PFSK-1 (cell line): ENCODE data around the gene JUND.

Source experiments
- FOXP2 ChIP-seq: optimal IDR thresholded peaks from 2 replicates; pipeline ENCODE3; 2011; ENCODE audit warnings: borderline replicate concordance, control low read depth, inconsistent platforms; ENCODE audit not compliant: insufficient read depth; ENCODE audit errors: extremely low read length, extremely low read depth
- POLR2AphosphoS5 ChIP-seq: IDR thresholded peaks from 2 replicates; pipeline ENCODE4 v1.6.1; 2012; ENCODE audit warnings: low read depth, mild to moderate bottlenecking, control low read depth, low read length, moderate library complexity
- REST ChIP-seq, 2 experiments: IDR thresholded peaks; 2 replicates each; pipeline versions ENCODE4 v1.6.1 to v1.8.0; 2011 to 2012; ENCODE audit warnings: low read depth in 2 of 2, low read length in 2 of 2, control low read depth in 1 of 2, inconsistent platforms in 1 of 2, mild to moderate bottlenecking in 1 of 2, moderate library complexity in 1 of 2; ENCODE audit not compliant: insufficient read depth in 1 of 2
- SIN3A ChIP-seq: IDR thresholded peaks from 2 replicates; pipeline ENCODE4 v1.6.1; 2012; ENCODE audit warnings: mild to moderate bottlenecking, low read length, moderate library complexity, borderline replicate concordance; ENCODE audit not compliant: insufficient read depth
- TAF1 ChIP-seq: IDR thresholded peaks from 2 replicates; pipeline ENCODE4 v1.6.1; 2012; ENCODE audit warnings: low read length, control low read depth, borderline replicate concordance; ENCODE audit not compliant: insufficient read depth

DNA sequence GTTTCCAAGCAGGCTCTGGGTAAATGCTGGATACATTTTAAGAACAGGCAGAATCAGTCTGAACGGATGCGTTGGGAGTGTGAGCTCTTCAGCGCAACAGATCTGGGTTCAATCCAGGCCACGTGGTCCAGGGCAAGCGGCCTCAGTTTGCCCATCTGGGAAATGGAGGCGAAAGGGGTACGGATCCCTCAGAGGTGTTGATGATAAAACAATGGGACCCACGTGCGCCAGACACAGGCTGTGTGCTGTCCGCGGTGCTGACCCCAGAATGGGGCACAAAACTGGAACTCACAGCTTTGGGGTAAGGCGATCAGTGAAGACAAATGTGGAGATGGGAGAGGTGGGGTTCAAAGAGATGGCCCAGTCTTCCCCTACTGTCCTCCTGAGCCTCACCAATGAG is 42.1 kb downstream of the JUND start:
- TF ChIP-seq REST (IDR thresholded peaks at IDR 0.05; ENCODE audit: insufficient read depth in 1 of 2, low read depth in 2 of 2, low read length in 2 of 2), result peak; percentile 96
- TF ChIP-seq POLR2AphosphoS5, result no peak
- no peak for TF ChIP-seq TAF1
- TF ChIP-seq SIN3A, result peak; percentile 76; the same call in 1 of the 2 replicates
- no peak for TF ChIP-seq FOXP2
